ENCODE data around the gene METTL9. TPM values are rescaled to one million over a fixed set of nuclear protein-coding genes. Genes with fewer than 3 reads are reported as not detected.

Gene METTL9
- total and polyA plus RNA-seq, 2 of the 4 experiments (the other 2 are of a cell fraction), result 54.8 to 95.5 TPM

- DNase-seq, result no peak
- no peak overlapping the region for H2AFZ ChIP-seq (replicated peaks; ENCODE audit: low read length, poor library complexity)
- POLR2A ChIA-PET (ENCODE audit: unreplicated experiment), result no interaction called here
Measured at GRCh38 chr16:21694609-21695008, 95.2 kb downstream of the METTL9 start.

More at GRCh38 chr16:21694609-21695008, 95.2 kb downstream of the METTL9 start:
- Histone ChIP-seq H4K5ac (ENCODE audit: low read depth, low read length) (no peak overlapping the region), H2BK5ac (ENCODE audit: low read depth, low read length, poor library complexity, severe bottlenecking) (no peak overlapping the region), H2BK15ac (ENCODE audit: low read depth, low read length) (no peak overlapping the region), H2AK9ac (replicated peaks; ENCODE audit: low read depth, low read length, poor library complexity) (no peak overlapping the region), H3K4me3 (ENCODE audit: insufficient read depth, low read depth, low read length) (no peak overlapping the region), H3K4me2 (ENCODE audit: low read depth, low read length) (no peak overlapping the region), H3K27ac (ENCODE audit: insufficient read depth, low read length) (no peak overlapping the region), H3K18ac (ENCODE audit: low read depth, low read length) (no peak overlapping the region), H4K20me1 (ENCODE audit: insufficient read depth, low read length) (no peaks in the 10 kb centered on the region), H3K56ac (ENCODE audit: extremely low read depth, insufficient read depth, low read length) (no peak overlapping the region), H3K79me1 (ENCODE audit: low read depth in 1 of 2, low read length in 2 of 2) (no peaks in the 10 kb centered on the region), H3K23ac (ENCODE audit: low read depth, low read length) (no peak overlapping the region), H3K27me3 (ENCODE audit: control insufficient read depth, insufficient read depth, low read length) (peaks cover 1% of the 10 kb centered on the region; the same call in 1 of the 2 replicates), H2BK120ac (ENCODE audit: low read depth, low read length) (no peak overlapping the region), H3K4ac (ENCODE audit: low read depth, low read length) (no peak overlapping the region), H4K91ac (ENCODE audit: insufficient read depth, low read depth, low read length) (no peak overlapping the region), H3K36me3 (ENCODE audit: control insufficient read depth, insufficient read depth, low read length) (no peaks in the 10 kb centered on the region), H3K4me1 (ENCODE audit: control insufficient read depth, insufficient read depth, low read length) (no peaks in the 10 kb centered on the region), H2BK20ac (ENCODE audit: low read depth, low read length) (no peak overlapping the region), H3K14ac (replicated peaks; ENCODE audit: low read depth, low read length) (no peak overlapping the region), H3K9ac (ENCODE audit: low read depth, low read length) (no peak overlapping the region), H4K8ac (ENCODE audit: low read depth in 2 of 2, low read length in 2 of 2) (no peak overlapping the region), H3K9me1 (ENCODE audit: insufficient read depth, low read length) (no peaks in the 10 kb centered on the region), H2AK5ac (ENCODE audit: low read depth, low read length) (no peak overlapping the region), H3K9me3 (ENCODE audit: control insufficient read depth, insufficient read depth, low read length) (no peaks in the 10 kb centered on the region)
- no peak for ATAC-seq (ENCODE audit: low read depth)
- no CpG with 5 or more reads among the region's 4 CpGs for WGBS, 2 experiments (ENCODE audit: extremely low coverage in 2 of 2, insufficient read length in 1 of 2)
- CTCF ChIA-PET, result no interaction called here
- intact Hi-C loops (cut with micrococcal nuclease) (no loop called here), dilution Hi-C loops (cut with HindIII; ENCODE audit: low sequenced_read_pairs, unreplicated experiment) (no loop called here), in situ Hi-C loops (cut with MboI; ENCODE audit: low sequenced_read_pairs) (no loop called here)
- TF ChIP-seq CHD1 (IDR thresholded peaks at IDR 0.05; ENCODE audit: low read depth, low read length) (no peak), MAZ (IDR thresholded peaks at IDR 0.05; ENCODE audit: borderline replicate concordance, low read depth, low read length) (no peak), RAD21 (IDR thresholded peaks at IDR 0.05; ENCODE audit: low read length) (no peak), BHLHE40 (IDR thresholded peaks at IDR 0.05; ENCODE audit: low read depth, low read length) (no peak), SMC3 (IDR thresholded peaks at IDR 0.05; ENCODE audit: low read depth, low read length) (no peak), NFE2L2 (IDR thresholded peaks at IDR 0.05; ENCODE audit: low read depth, low read length) (no peak)
- no TSS peak for BruUV-seq (replicated peaks)
